ENCODE results near the gene FALEC.
A peak's percentile ranks its signal among the peaks of the same experiment; 100 is the strongest.

Gene FALEC

GRCh38 chr1:150548324-150548631 lies 32.7 kb downstream of the FALEC start:
- DNase-seq = no peak

GRCh38 chr1:150548632-150549495 lies 33.3 kb downstream of the FALEC start, which contains the start of gene ADAMTSL4:
TSS of gene ADAMTSL4 (plus strand) at chr1:150549408. CDS start at chr1:150552289, 2,881 bp downstream.
- peak; percentile 82 for DNase-seq

GRCh38 chr1:150549496-150550221 lies 34.1 kb downstream of the FALEC start:
- DNase-seq = peak; percentile 76

- no peak for DNase-seq
These were observed 34.9 kb downstream of the FALEC start for GRCh38 chr1:150550222-150551050.

- no peak for DNase-seq
These were observed 35.7 kb downstream of the FALEC start for GRCh38 chr1:150551051-150551783.

- no peak for DNase-seq
These were observed 36.2 kb downstream of the FALEC start for GRCh38 chr1:150551784-150552127.

- peak; percentile 65 for DNase-seq
These were observed 36.8 kb downstream of the FALEC start for GRCh38 chr1:150552128-150552910.

- DNase-seq = no peak
These were observed 37.3 kb downstream of the FALEC start for GRCh38 chr1:150552911-150553289.

- no peak for DNase-seq
These were observed 38.0 kb downstream of the FALEC start for GRCh38 chr1:150553392-150554085.

- no peak for DNase-seq
These were observed 38.5 kb downstream of the FALEC start for GRCh38 chr1:150554086-150554452.

GRCh38 chr1:150555198-150555970 lies 39.8 kb downstream of the FALEC start:
- no peak for DNase-seq

- no peak for DNase-seq
These were observed 40.7 kb downstream of the FALEC start for GRCh38 chr1:150555971-150556865.

- DNase-seq = no peak
These were observed 41.6 kb downstream of the FALEC start for GRCh38 chr1:150557065-150557600.

GRCh38 chr1:150557813-150558212 lies 42.3 kb downstream of the FALEC start:
- no peak for DNase-seq

GRCh38 chr1:150558303-150558704 lies 42.8 kb downstream of the FALEC start:
- DNase-seq = no peak

GRCh38 chr1:150558761-150559655 lies 43.5 kb downstream of the FALEC start:
- no peak for DNase-seq

- no peak for DNase-seq
These were observed 44.1 kb downstream of the FALEC start for GRCh38 chr1:150559656-150560010.

- peak; percentile 79 for DNase-seq
These were observed 44.5 kb downstream of the FALEC start for GRCh38 chr1:150560011-150560438.
